ENCODE data around the gene NMT2.

The NMT2 gene

DNA sequence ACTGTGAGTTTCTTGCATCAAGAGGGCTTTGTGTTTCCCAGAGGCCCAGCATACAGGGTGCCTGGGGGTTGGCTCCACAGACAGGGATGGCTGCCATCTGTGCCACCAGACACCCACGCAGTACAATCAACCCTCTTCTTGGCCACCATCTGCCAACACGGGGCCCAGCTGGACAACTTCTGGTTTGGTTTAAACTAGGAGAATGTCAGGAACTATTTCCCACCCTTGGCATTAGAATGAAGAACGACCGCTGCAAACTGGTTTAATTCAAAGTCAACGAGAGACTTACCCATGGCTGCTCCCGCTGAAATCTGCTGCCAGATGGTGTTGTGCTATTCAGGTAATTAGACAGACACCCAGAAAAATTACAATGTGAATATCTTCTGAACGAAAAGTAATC lies 27.8 kb downstream of the NMT2 start:
- no peak for DNase-seq

DNA sequence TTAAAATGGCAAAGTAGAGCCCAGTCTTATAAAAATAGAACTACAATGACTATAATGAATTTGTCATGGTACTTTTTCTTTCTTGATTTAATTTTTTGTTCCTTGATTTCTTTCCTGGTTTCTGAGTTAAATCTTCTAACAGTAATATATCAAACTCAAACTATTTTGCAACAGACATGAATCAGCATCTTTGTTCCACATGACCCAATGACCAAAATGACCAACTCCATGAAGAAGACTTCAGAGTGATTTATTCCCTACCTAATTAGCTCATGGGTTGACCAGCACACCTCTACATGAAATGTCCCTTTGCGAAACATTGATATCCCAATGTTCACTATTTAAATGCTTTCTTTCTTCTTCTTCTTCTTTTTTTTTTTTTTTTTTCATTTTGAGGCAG lies 30.9 kb downstream of the NMT2 start:
- no peak for DNase-seq

DNA sequence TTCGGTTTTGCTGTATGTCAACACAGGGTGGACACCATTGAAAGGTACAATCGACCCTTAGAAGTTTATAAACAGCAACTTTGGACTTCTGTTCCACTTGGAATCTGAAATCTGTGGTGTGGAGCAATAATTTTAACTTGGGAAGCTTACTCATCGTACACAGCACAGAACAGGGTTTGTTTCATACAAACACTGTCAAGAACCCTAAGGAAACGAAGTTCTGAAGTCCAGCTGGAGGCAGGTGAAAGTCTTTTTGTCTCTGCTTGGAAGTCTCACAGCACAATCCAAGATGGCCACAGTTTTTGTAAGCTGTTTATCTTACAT lies 31.5 kb downstream of the NMT2 start:
- no peak for DNase-seq

DNA sequence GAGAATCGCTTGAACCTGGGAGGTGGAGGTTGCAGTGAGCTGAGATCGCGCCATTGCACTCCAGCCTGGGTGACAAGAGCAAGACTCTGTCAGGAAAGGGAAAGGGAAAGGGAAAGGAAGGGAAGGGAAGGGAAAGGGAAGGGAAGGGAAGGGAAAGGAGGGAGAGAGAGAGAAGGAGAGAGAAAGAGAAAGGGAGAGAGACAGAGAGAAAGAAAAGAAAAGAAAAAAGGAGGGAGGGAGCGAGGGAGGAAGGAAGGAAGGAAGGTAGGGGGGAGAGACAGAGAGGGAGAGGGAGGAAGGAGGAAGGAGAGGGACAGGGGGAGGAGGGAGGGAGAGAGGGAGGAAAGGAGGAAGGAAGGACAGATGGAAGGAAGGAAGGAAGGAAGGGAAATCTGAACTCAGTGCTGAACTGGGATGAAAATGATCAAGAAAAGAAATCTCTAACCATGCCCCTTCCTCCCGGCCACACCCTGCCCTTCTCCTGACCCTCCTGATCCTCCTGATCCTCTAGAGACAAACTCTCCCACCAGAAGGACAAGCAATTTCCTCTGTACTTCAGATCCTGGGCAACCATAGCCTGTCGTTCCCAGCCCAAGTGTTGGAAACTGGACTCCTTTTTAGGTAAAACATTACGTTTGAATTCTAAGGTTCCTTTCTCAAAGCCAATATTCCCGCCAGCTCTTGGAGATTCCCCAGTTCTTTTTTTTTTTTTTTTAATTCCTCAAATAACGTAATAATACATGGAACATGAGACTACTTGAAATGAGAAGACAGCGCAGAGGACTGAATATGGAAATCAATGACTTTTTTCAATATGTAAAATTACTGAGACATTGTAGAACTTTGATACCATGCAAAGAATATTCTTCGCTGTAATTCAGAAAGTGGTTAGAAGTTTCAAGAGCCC lies 32.1 kb downstream of the NMT2 start:
- DNase-seq: no peak

DNA sequence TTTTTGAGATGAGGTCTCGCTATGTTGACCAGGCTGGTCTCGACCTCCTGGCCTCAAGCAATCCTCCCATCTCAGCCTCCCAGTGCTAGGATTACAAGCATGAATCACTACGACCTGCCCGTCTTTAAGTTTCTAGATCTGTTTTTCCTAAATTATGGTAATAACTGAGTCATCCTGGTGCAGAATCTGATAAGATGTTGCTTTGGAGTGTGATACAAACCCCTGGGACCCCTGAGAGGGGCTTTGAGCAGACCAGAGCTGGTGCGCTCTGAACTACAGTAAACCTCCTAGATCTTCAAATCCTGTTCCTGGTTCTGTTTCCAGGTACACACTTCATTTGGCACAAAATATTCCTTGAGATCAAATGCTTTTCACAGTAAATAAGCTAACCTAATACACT lies 37.2 kb downstream of the NMT2 start:
- no peak for DNase-seq

DNA sequence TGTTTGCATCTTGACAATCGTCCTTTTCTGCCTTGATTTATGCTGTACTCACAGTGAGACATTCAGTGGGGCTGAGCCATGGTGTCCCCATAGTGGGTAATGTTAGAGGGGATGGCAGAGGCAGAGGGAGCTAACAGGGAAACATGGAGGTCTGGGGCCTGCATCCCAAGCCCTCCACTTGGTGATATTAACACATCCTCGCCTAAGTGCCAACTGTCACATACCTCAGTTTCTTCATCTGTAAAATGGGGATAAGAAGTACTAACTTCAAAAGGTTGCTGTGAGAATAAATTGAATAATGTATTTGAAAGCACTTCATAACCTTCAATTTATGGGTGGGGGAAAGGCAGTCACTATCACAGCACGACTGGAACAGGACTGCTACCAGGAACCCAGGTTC lies 43.6 kb downstream of the NMT2 start:
- DNase-seq: no peak

DNA sequence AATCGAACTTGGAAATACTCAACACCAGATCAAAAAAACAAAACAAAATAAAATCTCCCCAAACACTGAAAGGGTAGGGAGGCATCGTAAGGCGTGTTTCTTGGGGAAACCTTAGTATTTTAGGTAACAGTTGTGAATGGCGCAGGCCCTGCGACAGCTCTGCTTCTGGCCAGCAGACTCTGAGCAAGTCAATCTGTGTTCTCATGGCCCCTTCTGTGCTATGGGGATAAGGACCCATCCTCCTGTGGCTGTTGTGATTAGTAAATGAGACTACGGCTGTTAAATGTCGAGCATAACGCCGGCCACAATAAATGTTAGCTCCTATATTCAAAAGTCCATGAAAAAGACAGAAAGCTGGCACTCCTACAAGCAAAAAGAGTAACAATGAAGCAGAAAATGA lies 44.3 kb downstream of the NMT2 start:
- no peak for DNase-seq

DNA sequence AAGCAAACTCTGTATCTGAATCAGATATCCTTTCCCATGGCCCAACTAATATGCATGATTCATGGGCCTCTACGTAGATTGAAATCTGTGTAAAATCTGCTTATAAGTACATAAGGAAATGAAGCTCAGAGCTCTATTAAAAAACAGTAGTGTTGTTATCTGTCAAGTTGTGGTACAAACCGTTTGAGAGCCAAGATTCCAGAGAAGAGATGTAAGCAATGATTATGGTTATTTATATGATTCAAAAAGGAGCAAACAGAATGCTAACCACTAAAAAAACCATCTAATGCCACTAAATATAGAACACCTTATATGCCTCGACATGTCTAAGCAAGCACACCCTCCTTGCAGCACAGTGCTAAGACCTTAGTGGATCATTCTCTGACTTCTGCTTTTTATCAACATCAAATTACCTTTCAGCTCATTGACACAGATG lies 44.7 kb downstream of the NMT2 start:
- no peak for DNase-seq

DNA sequence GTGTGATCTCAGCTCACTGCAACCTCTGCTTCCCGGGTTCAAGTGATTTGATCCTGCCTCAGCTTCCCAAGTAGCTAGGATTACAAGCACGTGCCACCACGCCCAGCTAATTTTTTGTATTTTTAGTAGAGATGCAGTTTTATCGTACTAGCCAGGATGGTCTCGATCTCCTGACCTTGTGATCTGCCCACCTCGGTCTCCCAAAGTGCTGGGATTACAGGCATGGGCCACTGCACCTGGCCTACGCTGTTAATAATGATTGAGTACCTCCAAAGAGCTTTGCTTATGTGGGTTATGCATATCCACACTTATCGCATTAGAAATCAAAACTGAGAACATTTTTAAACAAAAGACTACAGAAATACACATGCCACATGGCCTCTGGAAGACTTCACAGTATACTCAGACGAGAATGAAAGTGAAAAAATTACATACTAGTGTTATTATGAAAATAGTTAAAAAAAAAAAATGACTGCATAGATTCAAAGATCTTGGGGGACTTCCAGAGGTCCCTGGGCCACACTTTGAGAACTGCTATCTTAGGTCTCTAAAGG lies 45.9 kb downstream of the NMT2 start:
- no peak for DNase-seq

DNA sequence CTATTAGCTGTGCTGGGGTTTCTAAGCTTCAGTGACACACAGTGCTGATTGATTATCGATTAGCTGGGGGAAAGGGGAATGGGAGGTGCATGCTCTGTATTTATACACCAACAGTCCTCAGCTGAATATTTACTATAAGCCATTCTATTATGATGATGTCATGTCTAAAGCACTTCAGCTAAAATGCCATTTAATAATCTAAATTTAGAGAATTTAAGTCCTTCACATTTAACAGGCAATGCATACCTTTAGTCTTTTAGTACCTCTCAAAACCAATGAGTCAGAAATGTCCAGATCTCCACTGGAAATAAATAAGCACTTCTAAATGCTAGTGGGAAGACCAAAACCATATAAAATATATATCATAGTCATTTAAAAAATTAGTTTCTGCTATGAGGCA lies 46.8 kb downstream of the NMT2 start:
- no peak for DNase-seq

DNA sequence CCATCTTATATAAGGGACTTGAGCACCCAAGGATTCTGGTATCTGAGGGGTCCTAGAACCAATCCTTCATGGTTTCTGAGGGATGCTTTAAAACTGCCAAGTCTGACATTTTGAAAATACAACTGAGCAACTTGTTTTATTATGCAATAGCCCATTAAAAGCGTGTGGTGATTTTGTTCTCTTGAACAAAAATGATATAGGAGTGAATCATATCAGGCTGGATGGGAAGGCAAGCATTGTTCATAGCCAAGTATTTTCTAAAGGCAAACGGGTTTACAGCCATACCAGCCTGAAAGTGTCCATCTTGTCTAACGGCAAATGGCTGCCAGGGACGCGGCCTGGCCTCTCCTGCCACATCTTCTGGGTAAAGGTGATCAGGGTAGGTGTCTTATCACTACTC lies 48.0 kb downstream of the NMT2 start:
- DNase-seq: no peak

DNA sequence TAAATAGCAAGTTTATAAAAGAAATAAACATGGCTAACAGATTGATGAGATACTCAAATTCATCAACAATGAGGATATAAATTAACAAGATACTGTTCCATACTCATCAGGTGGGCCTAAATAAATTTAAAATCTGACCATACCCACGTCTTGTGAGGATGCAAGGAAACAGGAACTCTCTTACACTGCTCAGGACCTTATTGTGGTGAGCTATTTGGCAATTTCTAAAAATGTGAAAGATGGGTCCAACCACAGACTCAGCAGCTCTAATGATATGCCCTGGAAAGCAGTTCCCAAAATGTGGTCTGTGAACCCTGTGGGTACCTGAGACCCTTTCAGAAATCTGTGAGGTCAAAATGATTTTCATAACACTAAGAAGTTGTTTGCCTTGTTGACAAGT lies 49.9 kb downstream of the NMT2 start:
- DNase-seq: no peak

DNA sequence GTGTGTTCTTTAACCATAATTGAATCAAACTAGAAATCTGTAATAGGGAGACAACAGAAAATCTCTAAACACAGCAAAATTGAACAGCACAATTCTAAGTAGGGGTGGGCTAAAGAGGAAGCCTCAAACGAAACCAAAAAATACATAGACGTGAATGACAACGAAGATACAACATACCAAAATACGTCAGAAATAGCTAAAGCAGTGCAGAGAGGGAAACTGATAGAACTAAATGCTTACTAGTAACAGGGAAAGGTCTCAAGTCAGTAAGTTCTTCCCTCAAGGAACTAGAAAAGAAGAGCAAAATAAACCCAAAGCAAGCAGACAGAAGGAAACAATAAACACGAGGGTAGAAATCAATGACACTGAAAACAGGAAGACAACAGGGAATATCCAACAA lies 52.3 kb downstream of the NMT2 start:
- no peak for DNase-seq

DNA sequence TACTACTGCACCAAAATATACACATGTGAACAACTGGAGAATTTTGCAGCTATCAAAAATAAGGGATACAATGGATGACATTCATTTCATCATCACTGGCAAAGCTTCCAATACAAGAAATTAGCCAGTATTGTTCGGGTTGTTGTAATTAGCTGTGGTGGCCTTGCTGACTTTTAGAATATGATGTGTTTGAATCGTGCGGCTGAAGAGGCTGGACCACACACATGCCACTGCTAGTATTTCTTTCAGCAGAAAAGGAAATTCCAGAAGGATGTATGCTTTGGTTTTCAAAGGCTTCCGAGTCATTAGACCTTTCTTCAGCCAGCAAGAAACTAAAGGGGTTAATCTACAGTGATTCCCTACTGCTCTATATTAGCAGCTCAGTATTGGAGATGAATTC lies 54.7 kb downstream of the NMT2 start:
- DNase-seq: no peak

DNA sequence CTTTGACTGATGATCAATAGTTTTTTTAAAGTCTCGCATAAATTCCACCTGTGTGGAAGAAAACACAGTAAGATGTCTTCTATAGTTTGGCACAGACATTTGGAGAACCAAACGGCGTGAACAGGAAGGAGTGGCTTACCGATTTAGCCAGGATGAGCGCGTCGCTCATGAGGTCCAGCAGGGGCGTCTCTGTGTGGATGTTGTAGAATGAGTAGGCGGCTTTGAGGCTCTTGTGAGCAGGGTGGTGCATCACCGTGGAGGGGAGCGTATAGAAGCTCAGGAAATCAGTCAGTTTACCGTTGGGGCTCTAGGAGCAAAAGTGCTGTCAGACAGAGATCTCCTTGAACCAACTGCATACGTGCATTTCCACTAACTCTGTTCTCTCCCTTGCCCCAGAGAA lies 55.8 kb downstream of the NMT2 start:
- no peak for DNase-seq

DNA sequence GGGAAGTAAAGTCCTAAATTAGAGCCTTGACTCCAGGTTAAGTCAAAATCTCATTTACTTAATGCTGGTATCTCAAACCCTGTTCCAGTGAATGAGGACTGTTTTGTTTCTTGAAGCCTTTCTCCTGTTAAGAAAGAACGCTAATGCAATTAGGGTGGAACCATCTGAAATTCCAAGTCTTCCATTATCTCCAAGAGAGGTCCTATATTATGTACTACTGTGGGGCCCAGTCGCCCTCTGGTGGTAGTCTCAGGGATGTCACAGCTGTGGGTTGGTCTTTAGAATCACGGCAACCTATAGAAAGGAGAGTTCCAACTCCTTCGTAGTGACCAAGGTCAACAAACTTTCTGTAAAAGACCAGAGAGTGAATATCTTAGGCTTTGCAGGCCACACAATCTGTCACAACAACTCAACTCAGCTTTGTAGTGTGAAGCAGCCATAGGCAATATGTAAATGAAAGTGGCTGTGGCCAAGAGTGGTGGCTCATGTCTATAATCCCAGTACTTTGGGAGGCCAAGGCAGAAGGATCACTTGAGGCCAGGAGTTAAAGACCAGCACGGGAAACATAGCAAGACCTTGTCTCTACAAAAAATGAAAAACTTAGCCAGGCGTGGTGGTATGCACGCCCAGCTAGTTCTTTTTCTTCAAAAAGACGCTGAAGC lies 62.0 kb downstream of the NMT2 start:
- peak; percentile 0 for DNase-seq

DNA sequence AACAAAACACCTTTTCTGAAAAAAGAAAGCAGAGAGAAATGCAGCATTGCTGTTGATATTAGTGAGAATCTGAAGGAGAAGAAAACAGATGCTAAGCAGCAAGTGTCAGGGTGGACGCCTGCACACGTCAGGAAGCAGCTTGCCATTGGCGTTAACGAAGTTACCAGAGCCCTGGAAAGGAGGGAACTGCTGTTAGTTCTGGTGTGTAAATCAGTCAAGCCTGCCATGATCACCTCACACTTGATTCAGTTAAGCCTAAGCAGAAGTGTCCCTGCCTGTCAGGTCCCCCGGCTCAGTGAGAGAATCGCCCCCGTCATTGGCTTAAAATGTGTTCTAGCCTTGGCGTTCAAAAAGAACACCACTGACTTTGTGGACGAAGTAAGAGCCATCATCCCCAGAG lies 65.0 kb downstream of the NMT2 start:
- DNase-seq: no peak

DNA sequence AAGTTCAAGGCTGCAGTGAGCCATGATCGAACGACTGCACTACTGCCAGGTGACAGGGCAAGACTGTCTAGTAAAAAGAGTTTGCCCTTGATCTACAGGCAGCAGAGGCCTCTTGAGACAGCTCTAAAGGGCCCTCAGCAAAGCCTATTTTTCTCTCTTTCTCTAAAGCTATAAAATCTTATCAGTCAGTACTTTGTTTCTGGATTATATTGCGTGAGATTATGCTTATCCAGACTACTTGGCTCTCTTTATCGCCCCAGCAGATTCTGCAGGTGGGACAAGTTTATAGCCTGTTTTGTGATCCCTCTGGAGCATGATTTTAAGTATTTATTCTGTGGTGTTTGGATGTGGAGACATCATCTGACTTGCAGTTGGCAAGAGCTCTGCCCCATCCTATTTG lies 68.6 kb downstream of the NMT2 start:
- no peak for DNase-seq

DNA sequence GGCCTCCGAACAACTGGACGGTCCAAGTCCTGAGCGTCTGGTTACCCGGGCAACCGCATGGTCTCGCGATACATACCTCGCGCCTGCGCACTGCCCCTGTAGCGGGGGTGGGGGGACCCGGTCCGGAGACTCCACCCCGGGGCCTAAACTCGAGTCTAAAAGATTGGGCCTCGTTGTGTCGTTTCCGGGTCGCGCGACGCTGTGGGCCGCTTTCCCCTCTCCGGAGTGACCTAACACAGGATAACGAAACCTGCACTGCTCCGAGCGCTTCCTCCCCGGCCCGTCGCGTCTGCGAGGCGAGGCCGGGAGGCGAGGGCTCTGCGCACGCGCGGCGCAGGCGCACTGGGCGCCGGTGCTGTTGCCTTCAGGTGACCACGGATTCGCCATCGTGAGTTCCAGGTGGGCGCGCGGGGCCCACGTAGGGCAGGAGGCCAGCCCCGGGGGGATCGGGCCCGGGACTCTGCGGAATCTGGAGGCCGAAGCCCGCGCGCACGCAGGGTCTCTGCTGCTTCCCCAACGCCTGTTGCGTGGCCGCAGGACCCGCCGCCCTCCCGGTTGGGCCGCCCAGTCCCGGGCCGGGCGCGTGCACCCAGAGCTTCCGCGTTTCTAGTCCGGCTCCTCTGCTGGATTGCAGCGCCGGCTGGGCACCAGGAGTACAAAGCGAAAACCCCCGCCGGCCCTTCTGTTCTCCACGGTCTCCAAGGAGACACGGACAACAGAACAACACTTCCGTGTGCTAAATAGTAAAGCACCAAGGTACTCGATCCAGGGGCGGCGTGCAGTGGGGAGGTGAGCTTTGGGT lies 71.3 kb downstream of the NMT2 start, which contains the start of gene RPP38:
Gene RPP38 (plus strand): TSS at position 345 of the 802 bp plus-strand sequence. CDS start 5,960 bp downstream, outside the sequence.
- DNase-seq: peak; percentile 40

DNA sequence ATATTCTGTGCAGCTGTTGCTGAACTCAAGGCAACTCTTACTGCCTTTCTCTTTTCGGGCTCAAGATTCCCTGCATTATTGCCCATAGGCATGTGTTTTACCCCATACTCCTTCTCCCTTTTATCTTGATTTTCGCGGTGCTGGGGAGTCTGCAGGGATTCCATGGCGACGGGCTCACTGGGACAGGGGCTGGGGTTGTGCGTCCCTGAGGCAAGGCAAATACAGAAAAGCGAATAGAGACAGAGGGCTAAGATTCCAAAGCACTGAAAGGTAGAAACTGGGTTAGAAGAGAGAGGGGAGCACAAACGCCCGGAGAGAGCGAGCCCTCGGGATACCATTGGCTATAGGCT lies 71.9 kb downstream of the NMT2 start:
- DNase-seq: no peak

DNA sequence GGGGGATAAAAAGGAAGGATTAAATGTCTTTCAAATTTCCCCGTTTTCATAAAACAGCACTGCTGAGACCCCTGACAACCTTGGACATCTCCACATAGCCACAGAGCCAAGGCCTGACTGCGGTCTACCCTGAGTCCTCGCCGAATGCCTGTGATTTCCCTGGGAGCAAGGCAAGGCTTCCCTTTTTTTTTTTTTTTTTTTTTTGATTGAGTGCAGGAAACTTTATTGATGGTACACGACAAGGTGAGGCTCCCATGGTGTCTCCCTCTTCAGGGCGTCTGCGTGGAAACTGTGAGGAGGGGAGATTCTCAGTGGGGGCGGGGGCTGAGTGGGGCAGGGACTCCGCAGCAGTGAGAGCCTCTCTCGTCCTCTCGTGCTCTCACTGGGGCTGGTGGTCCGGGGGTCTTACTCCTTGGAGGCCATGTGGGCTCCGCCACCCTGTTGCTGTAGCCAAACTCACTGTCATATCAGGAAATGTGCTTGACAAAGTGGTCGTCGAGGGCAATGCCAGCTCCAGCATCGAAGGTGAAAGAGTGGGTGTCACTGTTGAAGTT lies 75.6 kb downstream of the NMT2 start:
- no peak for DNase-seq

DNA sequence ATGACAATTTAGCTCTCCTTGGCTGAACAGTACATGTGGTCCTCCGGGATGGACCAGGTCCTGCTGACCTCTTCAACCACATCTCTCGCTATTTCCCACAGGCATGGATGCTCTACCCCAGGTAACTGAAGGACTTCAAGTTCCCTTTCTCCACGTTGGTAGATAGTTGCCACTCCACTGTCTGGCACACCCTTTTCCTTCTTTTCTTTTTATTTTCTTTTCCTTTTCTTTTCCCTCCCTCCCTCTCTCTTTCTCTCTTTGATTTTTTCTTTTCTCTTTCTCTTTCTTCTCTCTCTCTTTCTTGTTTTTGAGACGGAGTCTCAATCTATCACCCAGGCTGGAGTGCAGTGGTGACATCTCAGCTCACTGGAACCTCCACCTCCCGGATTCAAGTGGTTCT lies 77.1 kb downstream of the NMT2 start:
- DNase-seq: no peak

Data from NCI-H2107 (cell line).